NCI-H2227 (cell line): Measurements from ENCODE around the gene ATP6AP1.

Experiments
- DNase-seq: peaks from one replicate; lab custom pipeline; 2025; ENCODE audit not compliant: unreplicated experiment; lab: John Stamatoyannopoulos, UW

Gene ATP6AP1

GRCh38 chrX:154470914-154471568, 42.6 kb downstream of the ATP6AP1 start:
- DNase-seq = no peak

- no peak for DNase-seq
These were observed 43.6 kb downstream of the ATP6AP1 start for GRCh38 chrX:154471839-154472684.

- DNase-seq = no peak
These were observed 44.5 kb downstream of the ATP6AP1 start for GRCh38 chrX:154472685-154473632.

DNA sequence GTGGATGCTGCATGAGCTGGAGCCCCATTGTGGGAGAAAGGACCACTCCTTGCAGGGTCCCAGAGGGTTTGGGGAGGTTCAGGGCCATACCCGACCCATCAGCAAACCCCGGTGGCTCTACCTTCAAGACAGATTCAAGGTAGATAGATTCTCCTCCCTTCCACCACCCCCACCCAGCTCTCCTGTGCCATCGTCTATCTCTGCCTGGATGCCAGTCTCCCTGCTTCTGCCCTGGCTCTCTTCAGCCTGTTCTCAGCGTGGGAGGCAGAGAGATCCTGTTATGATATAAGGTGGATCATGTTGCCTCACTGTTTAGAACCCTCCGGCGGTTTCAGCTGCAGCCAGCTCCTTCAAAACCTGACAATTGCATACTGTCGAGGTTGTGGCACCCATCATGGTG, 45.2 kb downstream of the ATP6AP1 start:
- DNase-seq = no peak

DNA sequence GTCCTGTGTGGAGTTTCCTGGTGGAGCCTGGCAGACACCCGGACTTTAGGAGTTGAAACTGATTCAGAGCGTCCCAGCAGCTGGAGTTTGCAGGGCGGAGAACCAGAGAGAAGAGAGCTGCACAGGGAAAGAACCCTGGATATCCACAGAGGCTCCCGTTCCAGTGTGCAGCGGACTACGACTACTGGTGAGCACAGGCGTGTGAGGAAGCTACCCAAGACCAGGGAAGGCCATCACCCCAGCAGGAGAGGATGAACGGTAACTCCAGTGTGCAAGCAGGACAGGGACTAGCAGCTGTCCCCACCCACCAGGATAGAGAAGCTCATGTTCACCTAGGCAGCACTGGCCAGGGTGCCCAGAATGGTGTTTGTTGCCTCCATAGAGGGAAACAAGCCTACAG, 48.3 kb downstream of the ATP6AP1 start:
- DNase-seq = no peak

DNA sequence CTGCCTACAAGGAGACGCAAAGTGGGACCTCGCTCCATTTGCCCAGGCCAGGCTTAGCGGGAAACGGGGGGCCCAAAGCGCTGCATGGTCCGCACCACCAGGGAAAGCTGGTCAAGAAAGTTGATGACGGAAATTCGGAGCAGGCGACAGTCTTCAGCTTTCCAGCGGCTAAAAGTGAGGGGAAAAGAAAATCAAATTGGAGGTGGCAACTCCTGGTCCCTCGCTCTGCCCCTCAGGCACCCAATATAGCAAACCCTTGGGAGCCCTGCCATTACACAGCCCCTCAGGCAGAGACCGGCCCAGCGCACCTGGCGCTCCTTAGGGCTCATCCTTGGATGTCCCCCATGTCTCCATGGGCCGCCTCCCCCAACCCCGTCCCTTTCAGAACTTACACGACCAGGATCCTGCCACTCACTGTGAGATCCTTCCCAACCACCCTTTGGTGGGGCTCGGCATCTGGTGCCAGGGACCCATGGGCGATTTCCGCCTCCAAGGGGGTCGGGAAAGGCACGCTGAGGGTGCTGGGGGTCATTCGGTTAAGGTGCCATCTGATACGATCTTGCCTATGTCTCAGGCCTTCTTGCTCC, 49.5 kb downstream of the ATP6AP1 start:
- DNase-seq = no peak

GRCh38 chrX:154478728-154479622, 50.5 kb downstream of the ATP6AP1 start, which contains the start of gene LAGE3:
Gene LAGE3, minus strand, starts transcription at chrX:154479281. Its CDS starts 366 bp downstream, at chrX:154478915.
- DNase-seq = peak; percentile 94

DNA sequence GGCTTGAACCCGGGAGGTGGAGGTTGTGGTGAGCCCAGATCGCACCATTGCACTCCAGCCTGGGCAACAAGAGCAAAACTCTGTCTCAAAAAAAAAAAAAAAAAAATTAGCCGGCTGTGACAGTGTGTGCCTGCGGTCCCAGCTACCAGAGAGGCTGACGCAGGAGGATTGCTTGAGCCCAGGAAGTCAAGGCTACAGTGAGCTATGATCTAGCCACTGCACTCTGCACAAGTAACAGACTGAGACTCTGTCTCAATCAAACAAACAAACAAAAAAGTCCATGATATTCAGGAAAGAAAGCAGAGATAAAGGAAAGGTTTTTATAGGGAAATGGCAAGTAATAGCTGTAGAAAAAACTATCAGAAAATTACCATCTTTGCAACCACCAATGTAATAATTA, 52.7 kb downstream of the ATP6AP1 start:
- no peak for DNase-seq

GRCh38 chrX:154481911-154482601, 53.6 kb downstream of the ATP6AP1 start:
- DNase-seq = no peak

GRCh38 chrX:154482786-154483185, 54.3 kb downstream of the ATP6AP1 start:
- DNase-seq = no peak

DNA sequence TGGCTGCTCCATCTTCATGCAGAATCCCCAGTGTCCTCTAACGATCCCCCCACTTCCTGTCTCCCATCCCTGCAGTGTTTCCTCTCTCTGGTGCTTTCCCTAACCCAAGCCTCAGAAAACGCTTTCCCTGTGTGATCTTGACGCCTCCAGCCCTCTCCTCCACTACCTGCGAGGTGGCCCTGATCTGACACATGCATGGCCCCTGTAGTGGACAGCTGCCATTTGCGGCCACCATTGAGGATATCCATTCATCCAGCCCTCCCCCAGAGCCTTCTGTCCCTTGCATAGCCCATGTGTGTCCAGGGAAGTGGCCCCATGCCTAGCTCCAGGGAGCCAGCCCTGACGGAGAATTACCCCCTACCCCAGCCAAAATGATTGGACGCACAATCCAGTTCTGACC, 54.8 kb downstream of the ATP6AP1 start:
- no peak for DNase-seq

GRCh38 chrX:154484255-154485149, 56.0 kb downstream of the ATP6AP1 start:
- DNase-seq = no peak

- peak; percentile 48 for DNase-seq
These were observed 56.9 kb downstream of the ATP6AP1 start for GRCh38 chrX:154485150-154486051.

GRCh38 chrX:154486052-154486395, 57.5 kb downstream of the ATP6AP1 start:
- peak; percentile 48 for DNase-seq
